HG03139 (cell line): Measurements from ENCODE around the gene BRAT1.
"Not testable (repeated sequence)": the region's sequence is repeated elsewhere in the genome, so short reads cannot be mapped to it uniquely, and the experiment has no call there.

Experiments used
- ATAC-seq: cut with Tn5 transposase; IDR thresholded peaks from one replicate; pipeline ENCODE4 v1.9.1; 2021; ENCODE audit not compliant: unreplicated experiment

Gene BRAT1

GRCh38 chr7:2564970-2565540 lies 9.7 kb upstream of the BRAT1 start:
- no peak for ATAC-seq

GRCh38 chr7:2563955-2564354 lies 8.6 kb upstream of the BRAT1 start:
- not testable (repeated sequence) for ATAC-seq

GRCh38 chr7:2559283-2559950 lies 4.1 kb upstream of the BRAT1 start:
- peak; percentile 9 for ATAC-seq

GRCh38 chr7:2558629-2559282 lies 3.4 kb upstream of the BRAT1 start, which contains the start of gene IQCE:
Gene IQCE, plus strand, starts transcription at chr7:2558979. Its CDS starts 203 bp downstream, at chr7:2559182.
- peak; percentile 53 for ATAC-seq

GRCh38 chr7:2554661-2555111 lies 638 bp downstream of the BRAT1 start:
- no peak for ATAC-seq

- no peak for ATAC-seq
Measured at GRCh38 chr7:2553831-2554581, 1.3 kb downstream of the BRAT1 start.

GRCh38 chr7:2553108-2553507 lies 2.2 kb downstream of the BRAT1 start:
- ATAC-seq: no peak

- no peak for ATAC-seq
Measured at GRCh38 chr7:2551418-2551817, 3.9 kb downstream of the BRAT1 start.

GRCh38 chr7:2546776-2547586 lies 8.3 kb downstream of the BRAT1 start:
- no peak for ATAC-seq

GRCh38 chr7:2545746-2546425 lies 9.4 kb downstream of the BRAT1 start:
- no peak for ATAC-seq

- no peak for ATAC-seq
Measured at GRCh38 chr7:2544541-2545188, 10.7 kb downstream of the BRAT1 start.

GRCh38 chr7:2542916-2543871 lies 12.1 kb downstream of the BRAT1 start:
- ATAC-seq: no peak

- no peak for ATAC-seq
Measured at GRCh38 chr7:2542011-2542915, 13.1 kb downstream of the BRAT1 start.

GRCh38 chr7:2541291-2542010 lies 13.9 kb downstream of the BRAT1 start:
- ATAC-seq: no peak

- ATAC-seq: no peak
Measured at GRCh38 chr7:2540641-2541051, 14.7 kb downstream of the BRAT1 start.

- no peak for ATAC-seq
Measured at GRCh38 chr7:2540133-2540532, 15.2 kb downstream of the BRAT1 start.
